Measurements from ENCODE around the gene MAP3K2.

DNA sequence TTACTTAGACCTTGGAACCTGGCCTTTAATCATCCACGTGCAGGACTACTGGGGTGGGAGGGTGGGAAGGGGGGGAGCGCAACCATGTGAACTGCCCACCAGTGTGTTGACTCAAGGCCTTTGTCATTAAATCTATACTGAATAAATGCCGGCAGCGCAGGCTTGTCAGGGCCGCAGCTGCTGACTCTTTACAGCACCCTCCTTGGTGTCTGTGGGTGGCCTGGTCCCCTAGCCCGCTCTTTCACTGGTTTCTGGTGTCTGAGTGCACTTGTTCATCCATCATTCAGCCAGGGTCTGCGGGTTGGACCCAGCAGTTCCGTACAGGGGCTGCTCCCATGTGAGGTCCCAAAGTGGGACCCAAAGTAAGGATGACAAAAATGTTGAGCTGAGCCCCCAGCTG lies 11.5 kb downstream of the MAP3K2 start:
- no peak for TF ChIP-seq POLR2A (IDR thresholded peaks at IDR 0.05)
- TF ChIP-seq, protein P1, sequence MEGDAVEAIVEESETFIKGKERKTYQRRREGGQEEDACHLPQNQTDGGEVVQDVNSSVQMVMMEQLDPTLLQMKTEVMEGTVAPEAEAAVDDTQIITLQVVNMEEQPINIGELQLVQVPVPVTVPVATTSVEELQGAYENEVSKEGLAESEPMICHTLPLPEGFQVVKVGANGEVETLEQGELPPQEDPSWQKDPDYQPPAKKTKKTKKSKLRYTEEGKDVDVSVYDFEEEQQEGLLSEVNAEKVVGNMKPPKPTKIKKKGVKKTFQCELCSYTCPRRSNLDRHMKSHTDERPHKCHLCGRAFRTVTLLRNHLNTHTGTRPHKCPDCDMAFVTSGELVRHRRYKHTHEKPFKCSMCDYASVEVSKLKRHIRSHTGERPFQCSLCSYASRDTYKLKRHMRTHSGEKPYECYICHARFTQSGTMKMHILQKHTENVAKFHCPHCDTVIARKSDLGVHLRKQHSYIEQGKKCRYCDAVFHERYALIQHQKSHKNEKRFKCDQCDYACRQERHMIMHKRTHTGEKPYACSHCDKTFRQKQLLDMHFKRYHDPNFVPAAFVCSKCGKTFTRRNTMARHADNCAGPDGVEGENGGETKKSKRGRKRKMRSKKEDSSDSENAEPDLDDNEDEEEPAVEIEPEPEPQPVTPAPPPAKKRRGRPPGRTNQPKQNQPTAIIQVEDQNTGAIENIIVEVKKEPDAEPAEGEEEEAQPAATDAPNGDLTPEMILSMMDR (IDR thresholded peaks at IDR 0.05) = no peak
- TF ChIP-seq POLR2AphosphoS5 (IDR thresholded peaks at IDR 0.05; ENCODE audit: insufficient read depth in 1 of 2, low read depth in 1 of 2) = no peak
